HG03354 (cell line): ENCODE data around the gene LRRC4C.
A peak's percentile ranks its signal among the peaks of the same experiment; 100 is the strongest.
"Not testable (repeated sequence)": the region's sequence is repeated elsewhere in the genome, so short reads cannot be mapped to it uniquely, and the experiment has no call there.

ENCODE experiments used
- ATAC-seq: cut with Tn5 transposase; IDR thresholded peaks from one replicate; pipeline ENCODE4 v1.9.1; 2021; ENCODE audit warnings: mild to moderate bottlenecking; ENCODE audit not compliant: unreplicated experiment, poor library complexity, severe bottlenecking

LRRC4C gene

GRCh38 chr11:40183073-40184064 lies 1276.1 kb downstream of the LRRC4C start:
- peak; percentile 87 for ATAC-seq

DNA sequence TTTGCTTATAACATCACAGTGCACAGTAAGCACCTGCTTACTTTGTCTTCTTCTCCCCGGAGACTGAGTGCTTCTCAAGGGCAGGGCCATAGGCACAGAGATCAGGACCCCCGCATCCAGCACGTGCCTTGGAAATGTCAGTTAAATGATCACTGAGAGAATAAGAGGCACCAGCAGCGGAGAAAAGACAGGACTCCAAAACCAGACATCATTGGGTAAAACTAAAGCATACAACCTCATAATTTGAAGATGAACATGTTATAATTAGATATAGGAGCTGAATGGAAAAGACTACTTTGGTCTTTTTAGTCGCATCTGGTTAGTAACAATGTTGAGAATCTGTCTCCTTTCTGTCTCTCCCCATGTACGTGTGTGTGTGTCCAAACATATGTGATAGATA lies 1279.9 kb downstream of the LRRC4C start:
- ATAC-seq: no peak

- no peak for ATAC-seq
Measured at GRCh38 chr11:40178470-40178869, 1281.0 kb downstream of the LRRC4C start.

DNA sequence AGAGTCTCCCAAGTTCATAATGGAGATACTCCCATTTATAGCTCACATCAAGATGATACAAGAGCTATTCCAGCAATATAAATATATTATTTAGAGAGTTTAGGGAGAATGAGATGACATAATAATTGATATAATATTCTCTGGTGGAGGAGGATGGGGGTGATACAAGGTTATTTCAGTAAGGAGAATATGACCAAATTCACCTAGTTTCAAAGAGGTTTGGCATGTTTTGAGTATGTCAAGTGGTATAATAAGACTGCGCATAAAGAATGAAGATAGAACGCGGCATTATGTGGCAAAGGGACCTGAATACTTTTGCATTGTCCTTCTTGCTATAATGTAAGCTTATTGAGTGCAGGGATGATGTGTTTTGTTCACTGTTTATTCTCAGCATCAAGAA lies 1283.5 kb downstream of the LRRC4C start:
- no peak for ATAC-seq

DNA sequence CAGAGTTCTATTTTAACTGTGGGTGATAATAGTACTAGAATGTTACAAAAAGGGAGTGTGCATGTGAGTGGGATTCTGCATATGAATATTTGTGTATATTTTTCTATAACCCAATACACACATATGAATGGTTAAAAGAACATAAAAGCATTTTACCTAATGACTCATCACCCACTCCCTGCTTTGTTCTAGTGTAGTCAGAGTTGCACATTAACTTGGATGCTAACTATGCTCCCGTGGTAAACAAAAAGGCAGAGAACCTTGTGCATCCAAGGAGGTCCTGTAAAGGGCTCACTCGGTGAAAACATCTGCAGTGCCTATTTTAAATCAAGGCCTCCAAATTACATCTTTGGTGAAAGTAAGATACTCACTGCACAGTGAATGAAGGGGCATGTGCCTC lies 1289.4 kb downstream of the LRRC4C start:
- ATAC-seq: no peak

DNA sequence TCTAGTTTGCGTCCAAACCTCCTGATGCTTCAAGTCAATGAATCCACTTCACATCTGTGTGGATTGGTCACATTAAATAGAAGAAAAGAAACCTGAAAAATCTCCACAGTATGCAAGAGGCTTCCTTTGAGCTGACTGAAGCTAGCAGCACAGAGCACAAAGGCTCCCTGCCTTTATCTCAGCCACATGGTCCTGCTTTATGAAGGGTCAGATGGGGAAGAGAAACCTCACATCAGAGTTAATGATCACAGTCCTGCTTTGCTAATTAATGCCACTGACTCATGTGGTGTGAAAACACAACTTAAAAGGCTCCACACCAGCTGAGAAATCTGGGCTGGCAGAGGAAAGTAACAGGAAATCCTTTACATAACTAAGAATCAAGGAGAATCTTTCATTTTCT lies 1291.0 kb downstream of the LRRC4C start:
- peak; percentile 90 for ATAC-seq

GRCh38 chr11:40167805-40168204 lies 1291.6 kb downstream of the LRRC4C start:
- ATAC-seq: not testable (repeated sequence)

GRCh38 chr11:40166892-40167291 lies 1292.6 kb downstream of the LRRC4C start:
- no peak for ATAC-seq

DNA sequence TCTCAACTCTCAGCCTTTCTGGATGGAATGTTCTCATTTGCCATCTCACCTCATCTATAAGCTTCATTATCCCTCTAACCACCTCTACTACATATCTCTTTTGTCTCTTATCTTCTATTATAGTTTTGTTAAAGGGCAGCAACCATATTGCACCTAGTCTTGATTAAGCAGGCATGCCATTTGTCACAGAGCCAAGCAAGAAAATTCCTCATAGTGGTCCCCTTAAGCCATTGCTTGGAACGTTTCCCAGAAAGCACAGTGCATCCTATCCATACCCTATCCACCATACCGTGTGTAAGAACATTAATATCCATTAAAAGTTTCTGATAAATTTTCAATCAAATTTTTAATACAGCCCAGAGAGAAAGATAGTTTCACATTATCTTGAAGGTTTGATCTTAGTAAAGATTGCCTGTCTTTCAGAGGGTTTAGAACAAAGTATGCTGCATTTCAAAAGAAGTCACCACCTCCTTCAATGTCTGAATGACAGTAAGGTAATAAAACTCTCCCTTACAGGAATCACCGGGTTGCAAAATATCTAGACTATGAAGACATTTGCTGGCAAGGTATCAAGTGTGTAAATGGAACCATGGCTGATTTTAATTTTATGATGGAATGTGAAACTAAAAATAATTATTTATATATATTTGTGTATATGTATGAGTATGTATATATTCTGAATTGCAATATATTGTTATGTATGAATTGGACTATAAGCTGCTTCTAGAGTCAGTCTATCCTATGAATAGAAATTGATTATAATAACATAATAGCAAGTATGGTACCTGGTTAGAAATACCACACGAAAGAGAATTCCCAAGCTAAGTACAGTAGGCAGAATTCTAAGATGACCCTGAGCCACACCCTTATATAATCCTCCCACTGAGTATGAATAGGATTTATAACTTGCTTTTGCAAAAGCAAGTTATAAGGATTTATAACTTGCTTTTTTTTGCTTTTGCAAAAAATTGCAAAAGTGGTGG lies 1296.3 kb downstream of the LRRC4C start:
- no peak for ATAC-seq

- no peak for ATAC-seq
Measured at GRCh38 chr11:40161854-40162410, 1297.5 kb downstream of the LRRC4C start.

DNA sequence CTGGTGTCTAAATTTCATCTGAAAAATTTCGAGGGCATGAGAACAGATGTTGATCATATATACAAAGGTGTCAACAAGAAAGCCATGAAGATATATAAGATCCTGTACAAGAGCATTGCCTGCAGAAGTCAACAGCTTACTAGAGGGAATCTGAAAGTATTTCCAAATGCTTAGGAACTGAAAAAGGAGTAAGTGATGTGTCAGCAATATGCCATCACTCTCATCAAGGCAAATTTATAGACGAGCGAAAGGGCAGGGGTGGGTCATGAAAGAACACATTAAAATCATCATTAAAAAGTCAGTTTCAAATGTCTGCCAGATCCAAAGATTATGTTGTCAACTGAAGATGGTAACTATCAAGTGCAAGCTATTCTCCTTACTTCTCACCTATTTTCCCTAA lies 1299.0 kb downstream of the LRRC4C start:
- no peak for ATAC-seq

DNA sequence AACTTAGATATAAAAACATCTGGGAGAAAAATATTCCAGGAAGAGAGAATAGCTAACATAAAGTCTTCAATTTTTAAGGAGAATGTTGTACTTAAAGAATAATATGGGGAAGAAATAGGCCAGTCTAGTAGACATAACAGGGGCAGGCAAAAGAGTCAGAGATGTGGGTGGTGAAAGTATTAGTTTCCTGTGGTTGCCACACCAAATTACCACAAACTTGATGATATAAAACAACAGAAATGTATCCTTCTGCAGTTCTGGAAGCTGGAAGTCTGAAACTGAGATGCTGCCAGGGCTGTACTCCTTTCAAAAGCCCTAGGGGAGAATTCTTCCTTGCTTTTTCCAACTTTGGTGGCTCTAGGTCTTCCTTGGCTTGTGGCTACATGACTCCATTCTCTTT lies 1309.7 kb downstream of the LRRC4C start:
- no peak for ATAC-seq

- ATAC-seq: no peak
Measured at GRCh38 chr11:40140560-40140959, 1318.9 kb downstream of the LRRC4C start.

GRCh38 chr11:40139536-40139935 lies 1319.9 kb downstream of the LRRC4C start:
- no peak for ATAC-seq

DNA sequence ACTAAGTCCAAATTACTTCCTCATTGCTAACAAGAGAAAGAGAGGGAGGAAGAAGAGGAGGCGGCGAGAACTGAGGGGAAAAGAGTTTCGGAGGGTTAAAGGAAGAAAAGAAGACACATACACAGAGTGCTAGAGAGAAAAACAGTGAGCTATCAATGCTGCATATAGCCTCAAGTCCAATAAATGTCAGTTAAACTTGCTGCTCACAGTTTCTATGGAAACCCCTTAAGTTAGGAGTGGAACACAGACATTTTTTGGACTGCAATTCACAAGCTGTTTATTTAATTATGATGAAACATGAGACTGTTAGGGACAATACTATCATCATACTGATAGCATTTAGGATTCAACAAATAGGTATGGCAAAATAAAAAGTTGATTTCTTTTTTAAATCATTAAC lies 1320.4 kb downstream of the LRRC4C start:
- no peak for ATAC-seq

DNA sequence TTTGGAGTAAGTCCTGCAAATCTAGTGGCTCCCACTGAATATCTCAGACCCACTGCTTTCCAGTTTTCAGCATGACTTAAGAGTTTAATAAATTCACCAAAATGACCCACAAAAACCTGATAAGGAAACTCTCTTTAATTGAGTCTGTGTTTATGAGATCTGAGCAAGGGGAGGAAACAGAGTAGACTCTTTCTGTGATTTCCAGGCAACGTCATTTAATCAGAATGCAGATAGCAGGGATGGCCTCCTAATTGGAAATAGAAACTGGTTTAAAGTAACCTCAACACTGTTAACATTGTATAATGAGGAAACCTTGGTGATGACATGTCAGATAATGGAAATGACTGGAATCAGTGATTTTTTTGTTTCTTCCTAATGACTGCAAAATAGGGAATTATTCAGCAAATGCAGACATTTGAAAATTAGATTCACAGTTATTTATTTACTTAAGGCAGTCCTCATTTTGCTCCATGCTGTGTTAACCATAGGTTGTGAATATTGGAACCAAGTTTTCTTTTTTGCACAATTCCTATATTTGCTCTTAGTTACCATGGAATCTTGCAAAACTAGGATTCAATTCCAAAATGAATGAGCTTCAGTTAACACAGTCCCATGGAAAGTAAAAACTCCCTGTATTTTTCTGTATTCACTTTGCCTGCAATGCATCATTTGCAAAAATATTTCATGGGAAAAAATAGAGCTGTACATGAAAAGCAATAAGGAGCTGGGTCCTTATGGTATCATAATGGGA lies 1324.5 kb downstream of the LRRC4C start:
- no peak for ATAC-seq

DNA sequence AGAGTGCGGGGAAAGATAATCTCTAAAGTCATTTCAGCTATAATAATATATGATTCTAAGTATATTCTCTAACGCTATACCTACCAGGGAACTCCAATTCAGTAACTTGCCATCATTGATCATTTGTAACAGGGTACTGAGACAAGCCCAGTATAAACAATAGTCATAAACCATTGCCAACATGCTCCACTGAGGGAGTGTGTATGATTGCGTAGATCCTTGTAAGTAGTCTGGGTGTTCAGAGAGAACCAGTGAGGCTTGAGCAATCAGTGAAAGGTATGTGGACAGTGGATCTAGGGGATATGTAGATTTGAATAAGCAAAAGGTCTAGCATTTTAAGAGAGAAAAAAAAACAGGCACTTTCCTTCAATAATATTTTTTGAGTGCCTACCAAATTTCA lies 1326.0 kb downstream of the LRRC4C start:
- no peak for ATAC-seq

- ATAC-seq: no peak
Measured at GRCh38 chr11:40132912-40133311, 1326.5 kb downstream of the LRRC4C start.

DNA sequence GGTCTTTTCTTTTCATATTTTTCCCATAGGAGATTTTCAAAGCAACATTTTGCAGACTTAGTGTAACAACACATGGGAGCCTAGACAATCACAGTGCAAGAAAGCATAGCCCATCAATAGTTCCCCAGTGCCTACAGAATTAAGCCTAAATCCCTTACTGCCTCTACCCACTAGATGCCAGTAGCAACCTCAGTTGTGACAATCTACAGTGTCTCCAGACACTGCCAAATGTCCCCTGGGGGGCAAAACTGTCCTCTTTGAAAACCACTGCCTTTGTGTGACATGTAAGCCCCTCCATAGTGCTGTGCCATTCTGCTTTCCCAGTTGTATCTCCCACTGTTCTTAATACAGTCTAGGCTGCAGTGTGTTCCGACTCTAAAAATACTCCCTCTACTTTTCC lies 1329.0 kb downstream of the LRRC4C start:
- ATAC-seq: peak; percentile 47
